H7 (cell line): ENCODE measurements around the gene KCNH1. TPM values are rescaled to one million over a fixed set of nuclear protein-coding genes. Genes with fewer than 3 reads are reported as not detected.
"Not testable (repeated sequence)": the region's sequence is repeated elsewhere in the genome, so short reads cannot be mapped to it uniquely, and the experiment has no call there.

ENCODE experiments used
- DNase-seq: peaks from one replicate; pipeline ENCODE4 v3.0.0; 2012
- H3K27me3 ChIP-seq: 2 replicates; pipeline ENCODE4 v1.6.0; 2011; ENCODE audit warnings: mild to moderate bottlenecking, low read length; ENCODE audit not compliant: control insufficient read depth, insufficient read depth
- H3K36me3 ChIP-seq: replicated peaks from 2 replicates; pipeline ENCODE4 v1.5.1; 2011; ENCODE audit warnings: low read length; ENCODE audit not compliant: control insufficient read depth, insufficient read depth
- H3K4me3 ChIP-seq: 2 replicates; pipeline ENCODE4 v1.5.1; 2011; ENCODE audit warnings: low read depth, mild to moderate bottlenecking, control low read depth, low read length, moderate library complexity; ENCODE audit not compliant: insufficient read depth
- total RNA-seq: library from RNA; depleted of rRNA; stranded (reverse); fragments of >200 nt; shearing (Covaris generic); gene quantifications from 2 replicates; pipeline ENCODE4 v1.2.3, GENCODE V29; 2014

Gene KCNH1
- total RNA-seq, 1 experiment from 2014 or later, result 0.07 TPM

GRCh38 chr1:211007830-211008229, 126.1 kb downstream of the KCNH1 start:
- H3K4me3 ChIP-seq, result no peak overlapping the region

GRCh38 chr1:210995931-210996330, 138.0 kb downstream of the KCNH1 start:
- not testable (repeated sequence) for H3K4me3 ChIP-seq, DNase-seq, H3K36me3 ChIP-seq, H3K27me3 ChIP-seq

More at GRCh38 chr1:211007830-211008229, 126.1 kb downstream of the KCNH1 start:
- H3K36me3 ChIP-seq, result no peaks in the 10 kb centered on the region
- no peaks in the 10 kb centered on the region for H3K27me3 ChIP-seq
- no peak for DNase-seq

DNA sequence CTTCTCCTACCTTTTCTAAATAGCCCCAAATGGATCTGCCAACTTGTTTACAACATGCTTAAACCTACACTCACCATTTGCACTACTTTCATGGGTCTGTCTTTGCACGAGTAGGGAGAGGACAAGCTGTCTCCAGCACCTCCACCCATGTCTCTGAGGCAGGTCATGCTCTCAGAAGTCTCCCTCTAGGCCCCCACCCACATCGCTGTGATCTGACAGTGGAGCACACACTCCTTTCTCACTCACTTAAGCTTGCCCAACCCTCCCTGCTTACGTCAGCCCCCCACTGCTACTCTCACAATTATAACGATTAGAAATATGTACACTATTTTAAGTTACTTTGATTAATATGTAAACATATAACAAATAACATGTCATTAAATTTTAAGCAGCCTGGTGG, 141.1 kb downstream of the KCNH1 start:
- H3K4me3 ChIP-seq, result no peak overlapping the region
- DNase-seq, result no peak
- no peaks in the 10 kb centered on the region for H3K27me3 ChIP-seq
- no peaks in the 10 kb centered on the region for H3K36me3 ChIP-seq

DNA sequence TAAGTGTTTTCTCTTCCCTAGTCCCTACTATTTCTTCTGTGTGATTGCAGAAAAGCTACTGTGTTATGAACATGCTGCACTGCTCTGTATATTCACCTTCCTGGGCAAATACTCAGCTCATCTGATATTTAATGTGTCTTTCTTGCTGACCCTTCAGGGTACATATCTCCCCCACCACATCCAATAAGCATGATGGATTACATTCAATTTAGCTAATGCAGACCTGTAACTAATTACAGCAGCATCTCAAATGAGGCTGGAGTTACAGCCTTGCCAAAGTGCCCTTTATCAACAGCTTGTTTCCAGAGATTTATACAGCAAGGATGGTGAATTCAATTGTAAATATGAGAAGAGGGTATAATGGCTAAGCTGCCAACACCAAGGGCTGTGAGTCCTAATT, 144.0 kb downstream of the KCNH1 start:
- H3K4me3 ChIP-seq, result no peak overlapping the region
- DNase-seq, result no peak
- no peaks in the 10 kb centered on the region for H3K27me3 ChIP-seq
- H3K36me3 ChIP-seq, result no peaks in the 10 kb centered on the region

DNA sequence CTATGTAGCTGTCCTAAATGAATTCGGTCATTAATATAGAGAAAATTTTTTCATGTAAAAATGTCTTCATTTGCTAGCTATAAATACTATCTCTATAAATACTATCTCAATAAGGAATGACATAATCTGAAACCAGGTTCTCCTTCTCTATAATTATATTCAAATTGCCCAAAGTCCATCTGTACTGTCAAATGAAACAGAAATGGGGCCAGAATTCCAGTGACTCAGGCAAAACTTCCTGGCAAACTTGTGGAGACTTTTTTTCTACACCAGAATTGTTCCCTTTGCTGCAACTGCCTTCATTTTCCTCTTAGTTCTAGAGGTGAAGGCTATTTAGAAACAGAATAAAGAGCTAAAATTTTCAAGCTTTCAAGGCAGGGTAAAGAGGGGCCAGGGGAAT, 152.5 kb downstream of the KCNH1 start:
- DNase-seq, result no peak
- H3K4me3 ChIP-seq, result no peak overlapping the region
- no peaks in the 10 kb centered on the region for H3K27me3 ChIP-seq
- H3K36me3 ChIP-seq, result no peaks in the 10 kb centered on the region

GRCh38 chr1:210980082-210980481, 153.9 kb downstream of the KCNH1 start:
- no peak for DNase-seq
- no peak overlapping the region for H3K4me3 ChIP-seq
- H3K36me3 ChIP-seq, result no peaks in the 10 kb centered on the region
- H3K27me3 ChIP-seq, result no peaks in the 10 kb centered on the region

- DNase-seq, result no peak
- H3K4me3 ChIP-seq, result no peak overlapping the region
Measured at GRCh38 chr1:210978974-210979354, 155.0 kb downstream of the KCNH1 start.

GRCh38 chr1:210978316-210978973, 155.5 kb downstream of the KCNH1 start:
- H3K27me3 ChIP-seq, result no peaks in the 10 kb centered on the region
- H3K4me3 ChIP-seq, result no peak overlapping the region
- no peaks in the 10 kb centered on the region for H3K36me3 ChIP-seq
- no peak for DNase-seq

More at GRCh38 chr1:210978974-210979354, 155.0 kb downstream of the KCNH1 start:
- Histone ChIP-seq H3K27me3 (no peaks in the 10 kb centered on the region), H3K36me3 (no peaks in the 10 kb centered on the region)

- DNase-seq, result no peak
- Histone ChIP-seq H3K4me3 (no peak overlapping the region), H3K27me3 (no peaks in the 10 kb centered on the region), H3K36me3 (no peaks in the 10 kb centered on the region)
Measured at GRCh38 chr1:210951279-210951678, 182.7 kb downstream of the KCNH1 start.

DNA sequence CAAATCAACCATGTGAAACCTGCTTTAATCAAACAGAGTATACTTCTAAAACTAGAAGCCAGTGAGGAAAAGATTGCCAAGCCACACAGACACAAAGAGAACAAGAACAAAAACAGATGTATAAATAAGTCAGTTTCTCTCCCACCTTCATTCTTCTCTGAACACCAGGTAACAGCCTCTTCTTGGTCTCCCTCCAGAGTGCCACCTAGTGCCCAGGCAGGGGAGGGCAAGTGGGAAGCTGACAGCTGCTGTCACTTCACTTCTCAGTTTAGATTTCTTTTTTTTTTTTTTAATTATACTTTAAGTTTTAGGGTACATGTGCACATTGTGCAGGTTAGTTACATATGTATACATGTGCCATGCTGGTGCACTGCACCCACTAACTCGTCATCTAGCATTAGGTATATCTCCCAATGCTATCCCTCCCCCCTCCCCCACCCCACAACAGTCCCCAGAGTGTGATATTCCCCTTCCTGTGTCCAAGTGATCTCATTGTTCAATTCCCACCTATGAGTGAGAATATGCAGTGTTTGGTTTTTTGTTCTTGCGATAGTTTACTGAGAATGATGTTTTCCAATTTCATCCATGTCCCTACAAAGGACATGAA, 183.9 kb downstream of the KCNH1 start:
- not testable (repeated sequence) for H3K36me3 ChIP-seq, H3K4me3 ChIP-seq, H3K27me3 ChIP-seq
- DNase-seq, result peak; percentile 52

- no peaks in the 10 kb centered on the region for H3K27me3 ChIP-seq
- DNase-seq, result no peak
- no peaks in the 10 kb centered on the region for H3K36me3 ChIP-seq
- H3K4me3 ChIP-seq, result no peak overlapping the region
Measured at GRCh38 chr1:210949489-210949888, 184.5 kb downstream of the KCNH1 start.

- Histone ChIP-seq H3K36me3 (no peaks in the 10 kb centered on the region), H3K4me3 (no peak overlapping the region), H3K27me3 (no peaks in the 10 kb centered on the region)
- no peak for DNase-seq
Measured at GRCh38 chr1:210949039-210949438, 184.9 kb downstream of the KCNH1 start.

GRCh38 chr1:210944252-210944651, 189.7 kb downstream of the KCNH1 start:
- H3K27me3 ChIP-seq, result no peaks in the 10 kb centered on the region
- DNase-seq, result no peak
- H3K4me3 ChIP-seq, result no peak overlapping the region
- no peaks in the 10 kb centered on the region for H3K36me3 ChIP-seq

DNA sequence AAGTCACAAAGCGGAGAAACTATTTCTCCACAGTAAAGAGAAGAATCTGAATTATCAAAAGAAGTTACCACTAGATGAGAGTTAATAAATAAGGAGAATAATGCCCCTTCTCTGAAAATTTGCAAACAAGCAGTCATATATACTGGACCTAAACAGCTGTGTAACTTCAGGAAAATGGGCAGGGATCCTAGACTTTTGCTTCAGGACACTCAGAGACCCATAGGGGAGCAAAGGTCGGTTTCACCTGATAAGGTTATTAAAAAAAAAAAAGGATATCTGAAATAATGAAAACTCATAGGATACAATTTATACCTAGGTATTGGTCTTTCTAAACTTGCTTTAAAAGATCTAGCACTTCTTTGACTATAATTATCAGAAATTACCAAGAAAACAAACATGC, 191.4 kb downstream of the KCNH1 start:
- Histone ChIP-seq H3K4me3 (no peak overlapping the region), H3K36me3 (no peaks in the 10 kb centered on the region), H3K27me3 (no peaks in the 10 kb centered on the region)
- no peak for DNase-seq

GRCh38 chr1:210940081-210940617, 193.8 kb downstream of the KCNH1 start:
- DNase-seq, result no peak
- Histone ChIP-seq H3K4me3 (no peak overlapping the region), H3K36me3 (no peaks in the 10 kb centered on the region), H3K27me3 (no peaks in the 10 kb centered on the region)
